OCI-LY7 (cell line): ENCODE results near the gene UBE2E1. TPM values are rescaled to one million over a fixed set of nuclear protein-coding genes. Genes with fewer than 3 reads are reported as not detected.

Experiments
- BruUV-seq: library from RNA; stranded (reverse); fragments of 400-500 nt; replicated peaks from 2 replicates; lab custom pipeline; 2021; lab: Mats Ljungman, UMichigan
- CTCF ChIA-PET: fragments of 300-600 bp; sonication (Branson Sonifier 250); formaldehyde crosslinking; loops from one replicate; lab custom pipeline; 2022; ENCODE audit warnings: antibody characterized with exemption; ENCODE audit not compliant: unreplicated experiment; lab: Charles Lee
- POLR2A ChIA-PET: fragments of 300-600 bp; sonication (Branson Sonifier 250); formaldehyde crosslinking; loops from one replicate; lab custom pipeline; 2022; ENCODE audit warnings: antibody characterized with exemption; lab: Charles Lee
- DNase-seq: peaks from one replicate; pipeline ENCODE4 v3.0.0-alpha.2; 2015; ENCODE audit warnings: low spot score
- H2AFZ ChIP-seq: fragments of 200-600 bp; sonication (generic), shearing (Covaris generic); 2 replicates; pipeline ENCODE4 v1.6.1; 2014; ENCODE audit warnings: mild to moderate bottlenecking, antibody characterized with exemption, low read length, moderate library complexity
- H3K27ac ChIP-seq: fragments of 200-600 bp; sonication (generic); 2 replicates; pipeline ENCODE4 v1.5.1; 2014; ENCODE audit warnings: mixed run types, low read depth, mild to moderate bottlenecking, moderate library complexity, low read length, inconsistent platforms; ENCODE audit not compliant: poor library complexity, severe bottlenecking
- H3K36me3 ChIP-seq: fragments of 200-600 bp; sonication (generic); 2 replicates; pipeline ENCODE4 v1.6.1; 2014; ENCODE audit warnings: mild to moderate bottlenecking, antibody characterized with exemption, low read length, moderate library complexity, mixed read lengths; ENCODE audit not compliant: insufficient read depth
- H3K4me1 ChIP-seq: fragments of 200-600 bp; sonication (generic); 2 replicates; pipeline ENCODE4 v1.5.1; 2014; ENCODE audit warnings: mild to moderate bottlenecking, low read length; ENCODE audit not compliant: insufficient read depth, poor library complexity, severe bottlenecking
- H3K4me2 ChIP-seq: fragments of 200-600 bp; sonication (generic); 2 replicates; pipeline ENCODE4 v1.6.1; 2014; ENCODE audit warnings: mild to moderate bottlenecking, low read length
- H3K4me3 ChIP-seq: fragments of 200-600 bp; sonication (generic); 2 replicates; pipeline ENCODE4 v1.5.1; 2014; ENCODE audit warnings: mild to moderate bottlenecking, low read depth, low read length; ENCODE audit not compliant: poor library complexity, severe bottlenecking
- H3K79me2 ChIP-seq: fragments of 200-600 bp; sonication (generic); 2 replicates; pipeline ENCODE4 v1.6.1; 2016; ENCODE audit warnings: low read depth, mild to moderate bottlenecking, low read length, moderate library complexity, mixed read lengths; ENCODE audit not compliant: insufficient read depth
- H3K9me2 ChIP-seq: fragments of 200-600 bp; sonication (generic); 2 replicates; pipeline ENCODE4 v1.6.1; 2016; ENCODE audit warnings: mild to moderate bottlenecking, low read length, mixed read lengths; ENCODE audit not compliant: insufficient read depth
- H3K9me3 ChIP-seq: fragments of 200-600 bp; sonication (generic); 2 replicates; pipeline ENCODE4 v1.6.1; 2014; ENCODE audit warnings: mild to moderate bottlenecking, mixed run types, low read length, mixed read lengths
- H4K20me1 ChIP-seq: fragments of 200-600 bp; sonication (generic); 2 replicates; pipeline ENCODE4 v1.6.1; 2014; ENCODE audit warnings: mild to moderate bottlenecking, antibody characterized with exemption, low read length, moderate library complexity, mixed read lengths; ENCODE audit not compliant: insufficient read depth
- EZH2phosphoT487 ChIP-seq: fragments of 200-600 bp; sonication (generic); IDR thresholded peaks from 2 replicates; pipeline ENCODE4 v1.6.1; 2018; ENCODE audit warnings: low read depth, borderline replicate concordance, mild to moderate bottlenecking, mixed run types, antibody characterized with exemption, low read length, moderate library complexity, mixed read lengths
- intact Hi-C: fragments of 100-400 bp; cut with micrococcal nuclease; formaldehyde crosslinking; loops from one replicate; pipeline ENCODE4 v1.10.0; 2022; ENCODE audit not compliant: unreplicated experiment
- total RNA-seq, 2 experiments: library from RNA; depleted of rRNA in 1 of 2; stranded (reverse); fragments of >200 nt in 1 of 2; shearing (Covaris generic) in 1 of 2; gene quantifications; 2 replicates each; pipeline ENCODE4 v1.2.3, GENCODE V29; 2014 to 2022
- TF ChIP-seq, protein P1 (sequence below): fragments of 200-600 bp; sonication (generic); conservative IDR thresholded peaks from 2 replicates; pipeline ENCODE4 v1.5.1; 2014; ENCODE audit warnings: mild to moderate bottlenecking, antibody characterized with exemption, low read length, moderate library complexity, mixed read lengths

The UBE2E1 gene
- total RNA-seq, 2 experiments from 2014 or later = 126 to 142 TPM

DNA sequence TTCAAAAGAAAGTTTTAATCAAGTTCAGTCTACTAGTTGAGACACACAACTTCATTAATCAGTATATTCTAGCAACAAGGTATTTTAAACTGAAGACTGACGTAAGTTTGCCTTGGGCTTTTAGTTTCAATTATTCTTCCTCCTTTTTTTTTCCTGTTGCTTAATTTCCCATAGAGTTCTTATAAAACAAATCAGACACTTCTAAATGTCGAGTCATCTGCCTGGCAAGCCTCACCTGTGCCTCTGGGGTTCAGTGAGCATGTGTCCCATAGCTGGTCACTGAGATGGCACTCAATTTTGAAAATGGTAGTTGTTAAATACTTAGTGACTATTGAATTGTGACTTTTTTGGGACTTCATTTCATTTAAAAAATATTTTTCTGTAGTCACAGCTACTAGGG is 83.6 kb downstream of the UBE2E1 start:
- ChIA-PET CTCF (interaction anchor here (1.2 to 1.6 kb wide), 2 partner anchors 35 to 108 kb away, joined by 3 to 4 read pairs; no protein-coding TSS in a partner anchor), POLR2A (interaction anchor here (0.6 to 3.2 kb wide), 6 partner anchors 13 to 55 kb away, joined by 3 to 12 read pairs (median 4); partner anchors contain the start of genes NKIRAS1 and RPL15)
- no peaks in the 10 kb centered on the region for H3K79me2 ChIP-seq
- H4K20me1 ChIP-seq = peaks cover 20% of the 10 kb centered on the region; the same call in 1 of the 2 replicates
- H3K4me2 ChIP-seq = no peak overlapping the region
- no peak for DNase-seq
- no peak overlapping the region for H3K27ac ChIP-seq
- H3K9me2 ChIP-seq = no peaks in the 10 kb centered on the region
- no TSS peak for BruUV-seq
- no peak for TF ChIP-seq EZH2phosphoT487
- TF ChIP-seq, protein P1, sequence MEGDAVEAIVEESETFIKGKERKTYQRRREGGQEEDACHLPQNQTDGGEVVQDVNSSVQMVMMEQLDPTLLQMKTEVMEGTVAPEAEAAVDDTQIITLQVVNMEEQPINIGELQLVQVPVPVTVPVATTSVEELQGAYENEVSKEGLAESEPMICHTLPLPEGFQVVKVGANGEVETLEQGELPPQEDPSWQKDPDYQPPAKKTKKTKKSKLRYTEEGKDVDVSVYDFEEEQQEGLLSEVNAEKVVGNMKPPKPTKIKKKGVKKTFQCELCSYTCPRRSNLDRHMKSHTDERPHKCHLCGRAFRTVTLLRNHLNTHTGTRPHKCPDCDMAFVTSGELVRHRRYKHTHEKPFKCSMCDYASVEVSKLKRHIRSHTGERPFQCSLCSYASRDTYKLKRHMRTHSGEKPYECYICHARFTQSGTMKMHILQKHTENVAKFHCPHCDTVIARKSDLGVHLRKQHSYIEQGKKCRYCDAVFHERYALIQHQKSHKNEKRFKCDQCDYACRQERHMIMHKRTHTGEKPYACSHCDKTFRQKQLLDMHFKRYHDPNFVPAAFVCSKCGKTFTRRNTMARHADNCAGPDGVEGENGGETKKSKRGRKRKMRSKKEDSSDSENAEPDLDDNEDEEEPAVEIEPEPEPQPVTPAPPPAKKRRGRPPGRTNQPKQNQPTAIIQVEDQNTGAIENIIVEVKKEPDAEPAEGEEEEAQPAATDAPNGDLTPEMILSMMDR = no peak
- intact Hi-C loops = loop anchor here (2.0 kb wide), 2 partner anchors 55 to 349 kb away; partner anchors contain the start of gene NR1D2
- H3K9me3 ChIP-seq = no peaks in the 10 kb centered on the region
- H3K4me3 ChIP-seq = no peak overlapping the region
- H2AFZ ChIP-seq = no peak overlapping the region
- peaks cover 11% of the 10 kb centered on the region for H3K4me1 ChIP-seq
- H3K36me3 ChIP-seq = peaks cover 68% of the 10 kb centered on the region

- H3K27ac ChIP-seq = no peak overlapping the region
- intact Hi-C loops = loop anchor here (2.0 to 5.0 kb wide), 3 partner anchors 55 to 349 kb away; partner anchors contain the start of gene NR1D2
- H2AFZ ChIP-seq = no peak overlapping the region
- H3K4me2 ChIP-seq = no peak overlapping the region
- ChIA-PET POLR2A (interaction anchor here (0.6 to 3.2 kb wide), 6 partner anchors 8 to 933 kb away, joined by 3 to 12 read pairs (median 5); partner anchors contain the start of genes NKIRAS1 and RPL15), CTCF (no interaction called here)
- peaks cover 11% of the 10 kb centered on the region for H3K4me1 ChIP-seq
- H3K36me3 ChIP-seq = peaks cover 74% of the 10 kb centered on the region
- no peaks in the 10 kb centered on the region for H3K79me2 ChIP-seq
- no peaks in the 10 kb centered on the region for H3K9me2 ChIP-seq
- no peaks in the 10 kb centered on the region for H3K9me3 ChIP-seq
- BruUV-seq = no TSS peak
- TF ChIP-seq, protein P1 = no peak
- TF ChIP-seq EZH2phosphoT487 = no peak
- peaks cover 20% of the 10 kb centered on the region; the same call in 1 of the 2 replicates for H4K20me1 ChIP-seq
- DNase-seq = no peak
- H3K4me3 ChIP-seq = no peak overlapping the region
Measured at GRCh38 chr3:23889950-23890349, 84.2 kb downstream of the UBE2E1 start.
